ENCODE results near the gene SASH1.

GRCh38 chr6:148303616-148304015, 39.0 kb upstream of the SASH1 start:
- TF ChIP-seq ZNF274 (IDR thresholded peaks at IDR 0.05; ENCODE audit: low read depth, low read length), result no peak
- no peak for TF ChIP-seq YY1 (IDR thresholded peaks at IDR 0.05; ENCODE audit: insufficient read depth, insufficient read length)
- TF ChIP-seq SUZ12 (IDR thresholded peaks at IDR 0.05; ENCODE audit: extremely low read depth, insufficient read depth, insufficient read length), result no peak
